ENCODE data around the gene CALHM1. TPM values are rescaled to one million over a fixed set of nuclear protein-coding genes. Genes with fewer than 3 reads are reported as not detected.
"Not testable (repeated sequence)": the region's sequence is repeated elsewhere in the genome, so short reads cannot be mapped to it uniquely, and the experiment has no call there.

Gene CALHM1
- total RNA-seq, 1 donor from 2014 or later, result not detected

DNA sequence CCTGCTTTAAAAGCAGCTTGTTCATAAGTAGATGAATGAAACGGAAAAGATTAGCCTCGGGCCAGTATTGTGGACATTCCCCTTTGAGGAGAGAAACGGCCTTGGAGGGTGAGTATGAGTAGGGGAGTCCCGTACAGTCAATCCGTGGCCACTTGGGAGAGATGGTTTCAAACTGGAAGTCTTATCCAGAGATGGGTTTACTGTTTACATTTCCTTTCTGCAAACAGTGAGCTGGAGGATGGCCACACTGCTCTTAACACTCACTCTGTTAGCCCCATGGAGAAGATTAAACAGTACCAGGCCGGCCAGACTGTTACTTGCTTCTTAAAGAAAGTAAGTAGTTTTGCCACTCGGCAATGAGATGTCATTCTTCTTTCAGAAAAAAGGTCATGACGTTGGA, 26.8 kb downstream of the CALHM1 start:
- DNase-seq (ENCODE audit: low read depth), result no peak
- TF ChIP-seq, protein P1, sequence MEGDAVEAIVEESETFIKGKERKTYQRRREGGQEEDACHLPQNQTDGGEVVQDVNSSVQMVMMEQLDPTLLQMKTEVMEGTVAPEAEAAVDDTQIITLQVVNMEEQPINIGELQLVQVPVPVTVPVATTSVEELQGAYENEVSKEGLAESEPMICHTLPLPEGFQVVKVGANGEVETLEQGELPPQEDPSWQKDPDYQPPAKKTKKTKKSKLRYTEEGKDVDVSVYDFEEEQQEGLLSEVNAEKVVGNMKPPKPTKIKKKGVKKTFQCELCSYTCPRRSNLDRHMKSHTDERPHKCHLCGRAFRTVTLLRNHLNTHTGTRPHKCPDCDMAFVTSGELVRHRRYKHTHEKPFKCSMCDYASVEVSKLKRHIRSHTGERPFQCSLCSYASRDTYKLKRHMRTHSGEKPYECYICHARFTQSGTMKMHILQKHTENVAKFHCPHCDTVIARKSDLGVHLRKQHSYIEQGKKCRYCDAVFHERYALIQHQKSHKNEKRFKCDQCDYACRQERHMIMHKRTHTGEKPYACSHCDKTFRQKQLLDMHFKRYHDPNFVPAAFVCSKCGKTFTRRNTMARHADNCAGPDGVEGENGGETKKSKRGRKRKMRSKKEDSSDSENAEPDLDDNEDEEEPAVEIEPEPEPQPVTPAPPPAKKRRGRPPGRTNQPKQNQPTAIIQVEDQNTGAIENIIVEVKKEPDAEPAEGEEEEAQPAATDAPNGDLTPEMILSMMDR (conservative IDR thresholded peaks at IDR 0.05; ENCODE audit: low read depth, low read length), result no peak
- no peak overlapping the region for H3K4me3 ChIP-seq (ENCODE audit: low read depth, low read length)

DNA sequence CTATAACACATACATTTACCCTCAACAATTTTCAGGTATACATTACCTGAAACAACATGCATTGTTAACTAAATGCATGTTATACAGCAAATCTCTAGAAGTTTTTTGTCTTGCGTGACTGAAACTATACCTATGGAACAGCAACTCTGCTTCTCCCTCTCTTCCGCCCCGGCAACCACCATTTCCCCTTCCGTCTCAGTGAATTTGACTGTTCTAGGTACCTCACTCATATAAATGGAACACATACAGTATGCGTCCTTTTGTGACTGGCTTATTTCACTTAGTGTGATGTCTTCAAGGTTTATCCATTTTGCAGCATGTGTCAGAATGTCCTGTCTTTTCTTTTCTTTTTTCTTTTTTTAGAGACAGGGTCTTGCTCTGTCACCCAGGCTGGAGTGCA, 29.1 kb downstream of the CALHM1 start:
- H3K4me3 ChIP-seq (ENCODE audit: low read depth, low read length), result no peak overlapping the region
- no peak for DNase-seq (ENCODE audit: low read depth)

DNA sequence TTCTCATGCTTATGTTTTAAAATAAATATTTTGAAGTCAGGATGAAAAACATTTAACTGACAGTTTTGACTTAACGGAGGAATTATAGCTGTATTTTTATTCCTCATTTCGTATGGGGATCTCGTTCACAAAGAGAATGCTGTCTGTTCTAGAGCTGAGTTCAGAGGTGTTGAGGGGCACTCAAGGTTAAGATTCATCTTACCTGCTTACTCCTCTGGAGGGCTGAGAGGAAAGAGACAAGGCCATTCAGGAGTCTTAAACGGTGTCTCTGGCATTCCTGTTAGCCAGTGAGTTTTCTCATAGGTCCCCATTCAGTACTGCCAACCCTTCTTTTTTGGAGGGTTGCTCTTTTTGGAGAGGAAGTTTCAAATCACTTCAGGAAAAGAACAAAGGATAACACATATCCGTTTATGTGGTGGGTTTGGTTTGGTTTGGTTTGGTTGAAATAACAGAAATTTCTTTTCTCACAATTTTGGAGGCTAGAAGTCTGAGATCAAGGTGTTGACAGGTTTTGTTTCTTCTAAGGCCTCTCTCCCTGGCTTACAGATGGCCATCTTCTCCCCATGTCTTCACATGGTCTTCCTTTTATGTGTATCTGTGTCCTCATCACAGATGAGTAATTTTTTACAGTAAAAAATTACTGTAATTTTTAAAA, 29.6 kb downstream of the CALHM1 start:
- H3K4me3 ChIP-seq (ENCODE audit: low read depth, low read length), result no peak overlapping the region
- TF ChIP-seq, protein P1 (conservative IDR thresholded peaks at IDR 0.05; ENCODE audit: low read depth, low read length), result no peak
- DNase-seq (ENCODE audit: low read depth), result no peak

More for the DNA sequence above, 29.1 kb downstream of the CALHM1 start:
- TF ChIP-seq, protein P1 (conservative IDR thresholded peaks at IDR 0.05; ENCODE audit: low read depth, low read length), result no peak

DNA sequence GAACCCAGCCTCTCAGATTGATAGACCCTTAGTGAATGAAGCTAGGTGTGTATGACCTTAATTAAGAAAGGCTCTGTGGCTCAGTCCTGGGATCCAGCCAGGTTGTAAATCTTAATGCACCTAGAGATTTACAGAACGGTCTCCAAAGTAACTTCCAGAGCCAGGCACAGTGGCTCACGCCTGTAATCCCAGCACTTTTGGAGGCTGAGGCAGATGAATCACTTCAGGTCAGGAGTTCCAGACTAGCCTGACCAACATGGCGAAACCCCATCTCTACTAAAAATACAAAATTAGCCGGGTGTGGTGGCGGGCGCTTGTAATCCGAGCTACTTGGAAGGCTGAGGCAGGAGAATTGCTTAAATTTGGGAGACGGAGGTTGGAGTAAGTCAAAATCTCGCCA, 30.8 kb downstream of the CALHM1 start:
- no peak overlapping the region for H3K4me3 ChIP-seq (ENCODE audit: low read depth, low read length)
- no peak for DNase-seq (ENCODE audit: low read depth)
- TF ChIP-seq, protein P1 (conservative IDR thresholded peaks at IDR 0.05; ENCODE audit: low read depth, low read length), result no peak

DNA sequence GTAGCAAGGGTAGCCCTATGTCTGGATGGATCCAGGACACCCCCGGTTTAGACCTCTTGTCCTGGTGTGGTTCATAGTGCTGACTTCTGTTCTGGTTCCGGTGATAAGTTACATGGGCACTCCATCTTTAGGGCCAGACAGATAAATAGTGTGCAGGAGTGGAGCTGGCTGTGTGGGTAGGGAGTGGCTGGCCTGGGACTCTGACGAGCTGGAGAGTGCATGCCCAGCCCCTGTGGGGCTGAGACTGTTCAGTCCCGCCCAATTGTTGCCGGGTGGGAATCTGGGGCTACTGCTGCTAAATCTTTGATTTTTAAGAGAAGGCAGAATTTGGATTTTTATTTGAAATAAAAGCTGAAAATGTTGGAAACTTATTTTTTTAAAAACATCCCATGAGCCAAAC, 35.0 kb downstream of the CALHM1 start:
- TF ChIP-seq, protein P1 (conservative IDR thresholded peaks at IDR 0.05; ENCODE audit: low read depth, low read length), result no peak
- DNase-seq (ENCODE audit: low read depth), result no peak

DNA sequence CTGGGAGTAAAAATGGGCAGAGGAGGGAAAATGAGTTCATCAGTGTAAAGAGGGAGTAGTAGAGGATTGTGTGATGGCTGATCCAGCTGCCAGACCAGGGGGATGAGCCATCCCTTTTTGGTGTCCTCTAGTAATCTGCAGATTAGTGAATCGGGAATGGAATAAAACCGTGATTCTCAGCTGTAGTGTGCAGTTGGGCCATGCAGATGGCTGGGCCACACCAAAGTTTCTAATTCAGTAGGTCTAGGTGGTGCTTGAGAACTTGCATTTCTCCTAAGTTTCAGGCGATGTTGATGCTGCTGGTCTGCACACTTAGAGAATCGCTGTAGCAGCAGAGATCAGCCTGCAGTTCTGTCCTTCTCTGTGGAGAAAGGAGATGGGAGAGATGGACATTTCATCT, 39.6 kb downstream of the CALHM1 start:
- TF ChIP-seq, protein P1 (conservative IDR thresholded peaks at IDR 0.05; ENCODE audit: low read depth, low read length), result no peak
- no peak for DNase-seq (ENCODE audit: low read depth)
- no peak overlapping the region for H3K4me3 ChIP-seq (ENCODE audit: low read depth, low read length)

More for the DNA sequence above, 35.0 kb downstream of the CALHM1 start:
- no peak overlapping the region for H3K4me3 ChIP-seq (ENCODE audit: low read depth, low read length)

DNA sequence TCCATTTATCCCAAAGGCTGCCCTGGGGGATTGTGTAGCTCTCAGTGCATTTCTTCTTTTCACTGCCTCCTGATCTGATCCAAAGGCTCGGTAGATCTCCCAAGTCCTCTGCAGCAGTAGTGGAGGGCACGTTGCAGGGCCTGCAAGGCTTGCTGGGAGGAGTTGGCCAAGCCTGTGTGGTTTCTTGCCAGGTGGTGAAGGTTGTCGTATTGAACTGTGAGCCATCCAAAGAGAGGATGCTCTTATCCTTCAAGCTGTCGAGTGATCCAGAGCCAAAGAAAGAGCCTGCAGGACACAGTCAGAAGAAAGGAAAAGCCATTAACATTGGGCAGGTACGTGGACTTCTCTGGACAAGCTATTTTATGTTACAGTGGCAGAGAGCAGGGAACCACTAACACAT, 41.1 kb downstream of the CALHM1 start:
- DNase-seq (ENCODE audit: low read depth), result no peak
- no peak overlapping the region for H3K4me3 ChIP-seq (ENCODE audit: low read depth, low read length)
- TF ChIP-seq, protein P1 (conservative IDR thresholded peaks at IDR 0.05; ENCODE audit: low read depth, low read length), result no peak

DNA sequence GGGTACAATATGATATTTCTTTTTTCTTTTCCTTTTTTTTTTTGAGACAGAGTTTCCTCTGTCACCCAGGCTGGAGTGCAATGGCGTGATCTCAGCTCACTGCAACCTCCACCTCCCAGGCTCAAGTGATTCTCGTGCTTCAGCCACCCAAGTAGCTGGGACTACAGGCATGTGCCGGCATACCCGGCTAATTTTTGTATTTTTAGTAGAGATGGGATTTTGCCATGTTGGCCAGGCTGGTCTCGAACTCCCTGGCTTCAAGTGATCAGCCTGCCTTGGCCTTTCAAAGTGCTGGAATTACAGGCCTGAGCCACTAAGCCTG, 41.6 kb downstream of the CALHM1 start:
- H3K4me3 ChIP-seq (ENCODE audit: low read depth, low read length); DNase-seq (ENCODE audit: low read depth): not testable (repeated sequence)

All from epithelial cell of proximal tubule (primary cell).